Activated B cell treated with CpG ODN at 0.5 μM for 24 hours (primary cell): ENCODE data around the gene SNTB2. TPM values are rescaled to one million over a fixed set of nuclear protein-coding genes. Genes with fewer than 3 reads are reported as not detected.
A peak's percentile ranks its signal among the peaks of the same experiment; 100 is the strongest.

Experiments used
- ATAC-seq: fragments of 200-7000 bp; cut with Tn5 transposase; one replicate; pipeline ENCODE4 v1.10.0; 2021; ENCODE audit warnings: low read depth, mild to moderate bottlenecking, moderate library complexity
- CTCF ChIA-PET: fragments of 350-600 bp; sonication (Branson Sonifier 250); formaldehyde crosslinking; loops from one replicate; lab custom pipeline; 2021; ENCODE audit warnings: antibody characterized with exemption; lab: Charles Lee
- POLR2A ChIA-PET: fragments of 350-600 bp; sonication (Branson Sonifier 250); formaldehyde crosslinking; loops from one replicate; lab custom pipeline; 2021; ENCODE audit warnings: antibody characterized with exemption; lab: Charles Lee
- DNase-seq: peaks from one replicate; pipeline ENCODE4 v3.0.0; 2022
- H3K27ac Mint-ChIP-seq: one replicate; pipeline ENCODE4 v1.8.0; 2020; ENCODE audit warnings: mixed read lengths
- H3K27me3 Mint-ChIP-seq: one replicate; pipeline ENCODE4 v1.8.0; 2021; ENCODE audit warnings: mixed read lengths
- H3K36me3 Mint-ChIP-seq: one replicate; pipeline ENCODE4 v1.8.0; 2021; ENCODE audit warnings: low read depth, mixed read lengths
- H3K4me1 Mint-ChIP-seq: one replicate; pipeline ENCODE4 v1.8.0; 2021; ENCODE audit warnings: mixed read lengths
- H3K4me3 Mint-ChIP-seq: one replicate; pipeline ENCODE4 v1.8.0; 2020; ENCODE audit warnings: mild to moderate bottlenecking, mixed read lengths
- H3K9me3 Mint-ChIP-seq: one replicate; pipeline ENCODE4 v1.8.0; 2020; ENCODE audit warnings: mixed read lengths
- CTCF ChIP-seq: fragments of 200-600 bp; IDR thresholded peaks from one replicate; pipeline ENCODE4 v1.8.0; 2022; ENCODE audit warnings: antibody characterized with exemption, mild to moderate bottlenecking
- intact Hi-C: fragments of 100-400 bp; cut with micrococcal nuclease; formaldehyde crosslinking; loops from one replicate; pipeline ENCODE4 v1.15.1; 2024
- total RNA-seq: library from RNA; stranded (reverse); gene quantifications from 2 replicates; pipeline ENCODE4 v1.2.3, GENCODE V29; 2022

The SNTB2 gene
- total RNA-seq, 1 donor from 2014 or later: 7.7 TPM

- intact Hi-C loops: loop anchor here (1.0 to 10.0 kb wide), 7 partner anchors 19 to 1213 kb away; partner anchors contain the start of genes COG4, COG8, NFAT5 and NIP7
- Mint-ChIP-seq H3K4me3 (peak overlapping the region; percentile 98), H3K4me1 (peaks cover 27% of the 10 kb centered on the region), H3K27ac (peak overlapping the region; percentile 91), H3K9me3 (no peaks in the 10 kb centered on the region), H3K27me3 (no peaks in the 10 kb centered on the region), H3K36me3 (peaks cover 36% of the 10 kb centered on the region)
- CTCF ChIA-PET: interaction anchor here (1.2 to 1.4 kb wide), 2 partner anchors 18 to 27 kb away, joined by 5 read pairs; partner anchors contain the start of genes COG8, NIP7 and PDF
- peak; percentile 33 for ATAC-seq
- POLR2A ChIA-PET: interaction anchor here (0.6 to 2.6 kb wide), 5 partner anchors 12 to 179 kb away, joined by 3 to 11 read pairs (median 5); partner anchors contain the start of genes NIP7 and PDF
- no peak for TF ChIP-seq CTCF
- DNase-seq: no peak
Observed at GRCh38 chr16:69311533-69312387, 124.8 kb downstream of the SNTB2 start.

GRCh38 chr16:69313469-69313868, 126.5 kb downstream of the SNTB2 start:
- POLR2A ChIA-PET: interaction anchor here (1.4 kb wide), 1 partner anchor 14 kb away, joined by 4 read pairs; no protein-coding TSS in a partner anchor
- intact Hi-C loops: loop anchor here (10.0 kb wide), 1 partner anchor 1211 kb away; the partner anchor contains the start of genes COG4 and SF3B3

GRCh38 chr16:69314534-69314933, 127.6 kb downstream of the SNTB2 start:
- Mint-ChIP-seq H3K36me3 (peaks cover 58% of the 10 kb centered on the region), H3K4me3 (no peak overlapping the region), H3K27ac (no peak overlapping the region), H3K27me3 (no peaks in the 10 kb centered on the region), H3K9me3 (no peaks in the 10 kb centered on the region), H3K4me1 (peaks cover 27% of the 10 kb centered on the region)
- intact Hi-C loops: loop anchor here (10.0 kb wide), 1 partner anchor 1210 kb away; the partner anchor contains the start of genes COG4 and SF3B3
- DNase-seq: no peak
- no peak for TF ChIP-seq CTCF
- ChIA-PET CTCF (no interaction called here), POLR2A (interaction anchor here (0.6 to 1.4 kb wide), 2 partner anchors 13 to 46 kb away, joined by 4 to 6 read pairs; no protein-coding TSS in a partner anchor)
- ATAC-seq: no peak

More at GRCh38 chr16:69313469-69313868, 126.5 kb downstream of the SNTB2 start:
- H3K9me3 Mint-ChIP-seq: no peaks in the 10 kb centered on the region
- peak overlapping the region; percentile 65 for H3K4me3 Mint-ChIP-seq
- no peak for TF ChIP-seq CTCF
- DNase-seq (no peak), ATAC-seq (no peak)
- CTCF ChIA-PET: no interaction called here
- no peak overlapping the region for H3K27ac Mint-ChIP-seq
- peaks cover 48% of the 10 kb centered on the region for H3K36me3 Mint-ChIP-seq
- peaks cover 27% of the 10 kb centered on the region for H3K4me1 Mint-ChIP-seq
- H3K27me3 Mint-ChIP-seq: no peaks in the 10 kb centered on the region

- peaks cover 64% of the 10 kb centered on the region for H3K36me3 Mint-ChIP-seq
- no peaks in the 10 kb centered on the region for H3K9me3 Mint-ChIP-seq
- H3K27ac Mint-ChIP-seq: no peak overlapping the region
- CTCF ChIA-PET: no interaction called here
- intact Hi-C loops: loop anchor here (10.0 kb wide), 1 partner anchor 1209 kb away; the partner anchor contains the start of genes COG4 and SF3B3
- DNase-seq (no peak), ATAC-seq (no peak)
- TF ChIP-seq CTCF: no peak
- H3K4me1 Mint-ChIP-seq: peaks cover 22% of the 10 kb centered on the region
- POLR2A ChIA-PET: no interaction called here
- no peaks in the 10 kb centered on the region for H3K27me3 Mint-ChIP-seq
- H3K4me3 Mint-ChIP-seq: no peak overlapping the region
Observed at GRCh38 chr16:69315486-69316311, 128.7 kb downstream of the SNTB2 start.
